AG04449 (cell line): ENCODE data around the gene SCAP.
"Not testable (repeated sequence)": the region's sequence is repeated elsewhere in the genome, so short reads cannot be mapped to it uniquely, and the experiment has no call there.

ENCODE experiments used
- CTCF ChIA-PET: fragments of 350-600 bp; formaldehyde crosslinking; extraction: SDS; loops from one replicate; lab custom pipeline; 2021; ENCODE audit warnings: antibody characterized with exemption; lab: Yijun Ruan, JAX
- POLR2A ChIA-PET: fragments of 400-600, 350-600 bp; formaldehyde crosslinking; extraction: SDS; loops from one replicate; lab custom pipeline; 2020; ENCODE audit warnings: antibody characterized with exemption, inconsistent platforms; lab: Yijun Ruan, JAX
- DNase-seq: peaks from one replicate; pipeline ENCODE4 v3.0.0-alpha.2; 2010; ENCODE audit warnings: low read depth, low spot score
- H3K4me3 ChIP-seq: 2 replicates; pipeline ENCODE4 v1.5.1; 2011; ENCODE audit warnings: low read depth, mild to moderate bottlenecking, control low read depth, low read length
- CTCF ChIP-seq: IDR thresholded peaks from one replicate; pipeline ENCODE4 v1.5.1; 2011; ENCODE audit warnings: mild to moderate bottlenecking, moderate library complexity, low read length, control low read depth, inconsistent platforms; ENCODE audit not compliant: insufficient read depth; ENCODE audit errors: missing control alignments

Gene SCAP

GRCh38 chr3:47487265-47487664 lies 11.5 kb upstream of the SCAP start:
- POLR2A ChIA-PET, result no interaction called here
- TF ChIP-seq CTCF, result no peak
- H3K4me3 ChIP-seq, result no peak overlapping the region
- no peak for DNase-seq
- CTCF ChIA-PET, result interaction anchor here (0.6 to 5.5 kb wide), 3 partner anchors 9 to 38 kb away, joined by 3 to 22 read pairs (median 3); partner anchors contain the start of gene SCAP

GRCh38 chr3:47485812-47486211 lies 10.1 kb upstream of the SCAP start:
- DNase-seq, result no peak
- ChIA-PET POLR2A (no interaction called here), CTCF (interaction anchor here (5.5 kb wide), 1 partner anchor 10 kb away, joined by 22 read pairs; the partner anchor contains the start of gene SCAP)
- no peak overlapping the region for H3K4me3 ChIP-seq
- no peak for TF ChIP-seq CTCF

GRCh38 chr3:47482366-47482765 lies 6.6 kb upstream of the SCAP start:
- no peak for DNase-seq
- ChIA-PET CTCF (interaction anchor here (1.7 kb wide), 1 partner anchor 12 kb away, joined by 5 read pairs; no protein-coding TSS in a partner anchor), POLR2A (no interaction called here)
- no peak overlapping the region for H3K4me3 ChIP-seq
- TF ChIP-seq CTCF, result no peak

- POLR2A ChIA-PET, result not testable (repeated sequence)
These were observed 6.0 kb upstream of the SCAP start for GRCh38 chr3:47481763-47482162.

GRCh38 chr3:47480267-47480666 lies 4.5 kb upstream of the SCAP start:
- DNase-seq, CTCF ChIA-PET, H3K4me3 ChIP-seq: not testable (repeated sequence)
- POLR2A ChIA-PET, result interaction anchor here (1.3 kb wide), 1 partner anchor 14 kb away, joined by 4 read pairs; no protein-coding TSS in a partner anchor

More at GRCh38 chr3:47481763-47482162, 6.0 kb upstream of the SCAP start:
- DNase-seq, H3K4me3 ChIP-seq: not testable (repeated sequence)
- CTCF ChIA-PET, result interaction anchor here (1.7 kb wide), 1 partner anchor 12 kb away, joined by 5 read pairs; no protein-coding TSS in a partner anchor

- ChIA-PET POLR2A (interaction anchor here (1.3 kb wide), 1 partner anchor 14 kb away, joined by 4 read pairs; no protein-coding TSS in a partner anchor), CTCF (no interaction called here)
- DNase-seq, result no peak
- no peak for TF ChIP-seq CTCF
- no peak overlapping the region for H3K4me3 ChIP-seq
These were observed 4.1 kb upstream of the SCAP start for GRCh38 chr3:47479826-47480160.

GRCh38 chr3:47478022-47478421 lies 2.3 kb upstream of the SCAP start:
- H3K4me3 ChIP-seq, result no peak overlapping the region
- ChIA-PET POLR2A (no interaction called here), CTCF (interaction anchor here (0.6 to 1.7 kb wide), 2 partner anchors 9 to 57 kb away, joined by 3 to 4 read pairs; no protein-coding TSS in a partner anchor)
- no peak for TF ChIP-seq CTCF
- DNase-seq, result no peak
